GM23338 (cell line): ENCODE results near the gene ST3GAL2.

Source experiments
- CREB1 ChIP-seq: fragments of 250-450 bp; sonication (Bioruptor Pico); IDR thresholded peaks from 2 replicates; pipeline ENCODE4 v1.5.0; 2020; ENCODE audit warnings: low read depth, mild to moderate bottlenecking, moderate library complexity
- EZH2 ChIP-seq: fragments of 200-600 bp; sonication (generic); IDR thresholded peaks from one replicate; pipeline ENCODE4 v1.8.0; 2017; ENCODE audit warnings: antibody characterized with exemption, mild to moderate bottlenecking, low read depth; ENCODE audit not compliant: unreplicated experiment
- EZH2phosphoT487 ChIP-seq: fragments of 200-600 bp; sonication (generic); IDR thresholded peaks from one replicate; pipeline ENCODE4 v1.8.1; 2018; ENCODE audit warnings: antibody characterized with exemption; ENCODE audit not compliant: unreplicated experiment
- JUNB ChIP-seq: IDR thresholded peaks from one replicate; pipeline ENCODE4 v1.6.1; 2016; ENCODE audit warnings: antibody characterized with exemption; ENCODE audit not compliant: unreplicated experiment
- NANOG ChIP-seq: IDR thresholded peaks from 2 replicates; pipeline ENCODE4 v1.6.1; 2016; ENCODE audit warnings: antibody characterized with exemption, borderline replicate concordance
- POLR2AphosphoS5 ChIP-seq: IDR thresholded peaks from 2 replicates; pipeline ENCODE4 v1.6.1; 2016; ENCODE audit warnings: antibody characterized with exemption, low read depth
- REST ChIP-seq: IDR thresholded peaks from one replicate; pipeline ENCODE4 v1.6.1; 2018; ENCODE audit warnings: antibody characterized with exemption; ENCODE audit not compliant: unreplicated experiment
- STAT1 ChIP-seq: IDR thresholded peaks from one replicate; pipeline ENCODE4 v1.6.1; 2016; ENCODE audit warnings: antibody characterized with exemption; ENCODE audit not compliant: unreplicated experiment
- ZNF331 ChIP-seq: fragments of 250-450 bp; sonication (Bioruptor Pico); IDR thresholded peaks from 2 replicates; pipeline ENCODE4 v1.5.0; 2020; ENCODE audit warnings: low read depth, mild to moderate bottlenecking, moderate library complexity
- TF ChIP-seq, protein P1 (sequence below), 2 experiments: fragments of 200-600 bp in 1 of 2; sonication (generic) in 1 of 2; conservative IDR thresholded peaks; 2 replicates each; pipeline versions ENCODE4 v1.5.1 to v1.6.1; 2016 to 2017; ENCODE audit warnings: antibody characterized with exemption in 2 of 2, low read depth in 2 of 2, mild to moderate bottlenecking in 2 of 2, moderate library complexity in 1 of 2

- TF ChIP-seq, protein P1, sequence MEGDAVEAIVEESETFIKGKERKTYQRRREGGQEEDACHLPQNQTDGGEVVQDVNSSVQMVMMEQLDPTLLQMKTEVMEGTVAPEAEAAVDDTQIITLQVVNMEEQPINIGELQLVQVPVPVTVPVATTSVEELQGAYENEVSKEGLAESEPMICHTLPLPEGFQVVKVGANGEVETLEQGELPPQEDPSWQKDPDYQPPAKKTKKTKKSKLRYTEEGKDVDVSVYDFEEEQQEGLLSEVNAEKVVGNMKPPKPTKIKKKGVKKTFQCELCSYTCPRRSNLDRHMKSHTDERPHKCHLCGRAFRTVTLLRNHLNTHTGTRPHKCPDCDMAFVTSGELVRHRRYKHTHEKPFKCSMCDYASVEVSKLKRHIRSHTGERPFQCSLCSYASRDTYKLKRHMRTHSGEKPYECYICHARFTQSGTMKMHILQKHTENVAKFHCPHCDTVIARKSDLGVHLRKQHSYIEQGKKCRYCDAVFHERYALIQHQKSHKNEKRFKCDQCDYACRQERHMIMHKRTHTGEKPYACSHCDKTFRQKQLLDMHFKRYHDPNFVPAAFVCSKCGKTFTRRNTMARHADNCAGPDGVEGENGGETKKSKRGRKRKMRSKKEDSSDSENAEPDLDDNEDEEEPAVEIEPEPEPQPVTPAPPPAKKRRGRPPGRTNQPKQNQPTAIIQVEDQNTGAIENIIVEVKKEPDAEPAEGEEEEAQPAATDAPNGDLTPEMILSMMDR (conservative IDR thresholded peaks at IDR 0.05; ENCODE audit: low read depth in 2 of 2), result no peak
- TF ChIP-seq POLR2AphosphoS5 (no peak), NANOG (no peak), REST (no peak), EZH2 (no peak), STAT1 (no peak), CREB1 (CRISPR knock-in tag) (no peak), ZNF331 (no peak), JUNB (no peak), EZH2phosphoT487 (no peak)
These were observed 97.3 kb downstream of the ST3GAL2 start for GRCh38 chr16:70341600-70341999.
